Immature natural killer cell (primary cell): Measurements from ENCODE around the gene SPATA2L. TPM values are rescaled to one million over a fixed set of nuclear protein-coding genes. Genes with fewer than 3 reads are reported as not detected.

Experiments
- DNase-seq, 3 donors: peaks; one replicate each; pipeline ENCODE4 v3.0.0; 2022; ENCODE audit warnings: mixed read lengths in 1 of 3
- H3K27ac Mint-ChIP-seq, 6 donors: one replicate each; pipeline ENCODE4 v1.8.0; 2020; ENCODE audit warnings: mixed read lengths in 6 of 6, mild to moderate bottlenecking in 5 of 6, inconsistent platforms in 4 of 6, moderate library complexity in 3 of 6
- H3K27me3 Mint-ChIP-seq, 3 donors: one replicate each; pipeline ENCODE4 v1.8.0; 2020 to 2021; ENCODE audit warnings: low read depth in 3 of 3, mild to moderate bottlenecking in 3 of 3, mixed read lengths in 3 of 3, moderate library complexity in 3 of 3, inconsistent platforms in 1 of 3
- H3K36me3 Mint-ChIP-seq, 3 donors: one replicate each; pipeline ENCODE4 v1.8.0; 2020; ENCODE audit warnings: mixed read lengths in 3 of 3, inconsistent platforms in 2 of 3, mild to moderate bottlenecking in 2 of 3
- H3K4me1 Mint-ChIP-seq, 2 donors: one replicate each; pipeline ENCODE4 v1.8.0; 2020; ENCODE audit warnings: inconsistent platforms in 2 of 2, mild to moderate bottlenecking in 2 of 2, mixed read lengths in 2 of 2, moderate library complexity in 1 of 2
- H3K4me3 Mint-ChIP-seq, 5 donors: one replicate each; pipeline ENCODE4 v1.8.0; 2020; ENCODE audit warnings: mild to moderate bottlenecking in 5 of 5, mixed read lengths in 5 of 5, inconsistent platforms in 3 of 5, moderate library complexity in 3 of 5
- H3K9me3 Mint-ChIP-seq, 6 donors: one replicate each; pipeline ENCODE4 v1.8.0; 2020; ENCODE audit warnings: mild to moderate bottlenecking in 6 of 6, mixed read lengths in 6 of 6, inconsistent platforms in 4 of 6, moderate library complexity in 3 of 6
- polyA plus RNA-seq, 3 donors: library from polyadenylated mRNA; unstranded; fragments of 300-500 nt; fragmentation: Illumina TruSeq; gene quantifications; one replicate each; pipeline ENCODE4 v1.2.3, GENCODE V29; 2021

Gene SPATA2L
- polyA plus RNA-seq, 3 donors from 2014 or later = 4.7 to 14.5 (median 13.4) TPM

DNA sequence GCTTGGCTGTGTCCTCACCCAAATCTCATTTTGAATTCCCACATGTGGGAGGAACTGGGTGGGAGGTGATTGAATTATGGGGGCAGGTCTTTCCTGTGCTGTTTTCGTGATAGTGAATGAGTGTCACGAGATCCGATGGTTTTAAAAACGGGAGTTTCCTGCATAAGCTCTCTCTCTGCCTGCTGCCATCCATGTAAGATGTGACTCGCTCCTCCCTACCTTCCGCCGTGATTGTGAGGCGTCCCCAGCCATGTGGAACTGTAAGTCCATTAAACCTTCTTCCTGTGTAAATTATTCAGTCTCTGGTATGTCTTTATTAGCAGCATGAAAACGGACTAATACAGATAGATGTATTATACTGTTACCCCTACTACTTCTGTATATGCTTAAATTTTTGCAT lies 40.3 kb downstream of the SPATA2L start:
- Mint-ChIP-seq H3K36me3 (peaks cover 3 to 17% (median 13%) of the 10 kb centered on the region in 3 donors), H3K27me3 (peaks cover 2 to 7% (median 6%) of the 10 kb centered on the region in 3 donors), H3K4me1 (peaks cover 14 to 17% of the 10 kb centered on the region in 2 donors), H3K4me3 (no peak overlapping the region), H3K27ac (peak overlapping the region in 1 of 6 donors; percentile 53), H3K9me3 (no peaks in the 10 kb centered on the region)
- DNase-seq = no peak

GRCh38 chr16:89660146-89660545 lies 41.4 kb downstream of the SPATA2L start:
- peak overlapping the region in 2 of 5 donors; percentile 14 to 19 for H3K4me3 Mint-ChIP-seq
- peaks cover 25 to 28% of the 10 kb centered on the region in 2 donors for H3K4me1 Mint-ChIP-seq

GRCh38 chr16:89658221-89658879 lies 43.2 kb downstream of the SPATA2L start:
- Mint-ChIP-seq H3K4me1 (peaks cover 31 to 40% of the 10 kb centered on the region in 2 donors), H3K4me3 (peak overlapping the region; percentile 83 to 89 (median 86)), H3K27me3 (peaks cover 2 to 14% (median 11%) of the 10 kb centered on the region in 3 donors), H3K27ac (peak overlapping the region; percentile 78 to 91 (median 86)), H3K9me3 (no peaks in the 10 kb centered on the region), H3K36me3 (peaks cover 3 to 10% (median 9%) of the 10 kb centered on the region in 3 donors)
- no peak for DNase-seq

More at GRCh38 chr16:89660146-89660545, 41.4 kb downstream of the SPATA2L start:
- no peak for DNase-seq
- Mint-ChIP-seq H3K36me3 (peaks cover 3 to 17% (median 13%) of the 10 kb centered on the region in 3 donors), H3K27me3 (peaks cover 2 to 14% (median 11%) of the 10 kb centered on the region in 3 donors), H3K27ac (no peak overlapping the region), H3K9me3 (no peaks in the 10 kb centered on the region)

DNA sequence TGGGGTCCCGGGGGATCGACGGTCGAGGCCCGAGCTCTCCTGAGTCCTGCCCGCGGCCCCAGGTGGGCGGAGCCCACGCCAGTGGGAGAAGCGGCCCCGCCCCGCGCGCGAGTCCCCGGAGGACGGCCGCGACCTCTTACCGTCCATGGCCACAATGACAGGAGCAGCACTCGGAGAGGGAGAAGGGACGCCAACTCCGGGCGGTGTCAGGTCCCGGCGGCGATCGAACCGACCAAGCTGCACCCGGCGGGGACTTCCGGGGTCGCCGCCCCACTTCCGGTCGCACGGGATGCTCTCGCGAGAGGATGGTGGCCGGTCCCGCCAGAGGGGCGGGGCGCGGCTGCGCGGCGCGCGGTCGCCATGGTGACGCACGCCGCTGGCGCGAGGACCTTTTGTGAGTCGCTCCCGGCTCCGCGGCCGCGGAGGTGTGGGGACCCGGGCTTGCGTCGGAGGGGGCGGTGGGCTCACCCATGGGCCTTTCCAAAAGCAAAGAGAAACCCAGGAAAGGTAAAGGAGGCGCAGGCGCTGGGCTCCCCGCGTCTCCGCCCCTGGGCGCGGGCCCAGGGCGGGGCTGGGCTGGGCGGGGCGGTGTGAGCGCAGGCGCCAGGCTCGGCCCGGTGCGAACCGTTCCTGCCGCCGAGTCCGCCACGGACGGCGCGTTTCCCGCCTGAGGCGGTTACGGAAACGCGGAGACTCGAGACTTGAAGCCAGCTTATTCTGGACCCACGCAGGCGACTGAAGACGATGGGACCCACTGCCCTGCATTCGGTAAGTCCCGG lies 43.9 kb downstream of the SPATA2L start, which contains the start of the genes CHMP1A and SPATA33:
TSS of gene CHMP1A (minus strand) at position 267 of the 779 bp plus-strand sequence. CDS start at position 147, 120 bp downstream.
TSS of gene SPATA33 (plus strand) at position 395 of the 779 bp plus-strand sequence. CDS start at position 471, 76 bp downstream.
- H3K9me3 Mint-ChIP-seq = no peaks in the 10 kb centered on the region
- DNase-seq = peak; percentile 94 to 96 (median 96)
- H3K4me3 Mint-ChIP-seq = peak within 1 kb of the TSS; percentile 83 to 89 (median 86)
- peaks cover 32 to 40% of the 10 kb centered on the region in 2 donors for H3K4me1 Mint-ChIP-seq
- H3K27me3 Mint-ChIP-seq = peaks cover 2 to 14% (median 13%) of the 10 kb centered on the region in 3 donors
- H3K27ac Mint-ChIP-seq = peak within 1 kb of the TSS; percentile 78 to 91 (median 86)
- H3K36me3 Mint-ChIP-seq = peaks cover 3 to 10% (median 9%) of the 10 kb centered on the region in 3 donors

- H3K27me3 Mint-ChIP-seq = peaks cover 2 to 14% (median 14%) of the 10 kb centered on the region in 3 donors
- no peaks in the 10 kb centered on the region for H3K9me3 Mint-ChIP-seq
- peak overlapping the region; percentile 68 to 82 (median 76) for H3K27ac Mint-ChIP-seq
- no peak for DNase-seq
- peaks cover 3 to 9% (median 7%) of the 10 kb centered on the region in 3 donors for H3K36me3 Mint-ChIP-seq
- peaks cover 32 to 40% of the 10 kb centered on the region in 2 donors for H3K4me1 Mint-ChIP-seq
- H3K4me3 Mint-ChIP-seq = peak overlapping the region; percentile 61 to 86 (median 81)
Measured at GRCh38 chr16:89656435-89657121, 44.9 kb downstream of the SPATA2L start.

DNA sequence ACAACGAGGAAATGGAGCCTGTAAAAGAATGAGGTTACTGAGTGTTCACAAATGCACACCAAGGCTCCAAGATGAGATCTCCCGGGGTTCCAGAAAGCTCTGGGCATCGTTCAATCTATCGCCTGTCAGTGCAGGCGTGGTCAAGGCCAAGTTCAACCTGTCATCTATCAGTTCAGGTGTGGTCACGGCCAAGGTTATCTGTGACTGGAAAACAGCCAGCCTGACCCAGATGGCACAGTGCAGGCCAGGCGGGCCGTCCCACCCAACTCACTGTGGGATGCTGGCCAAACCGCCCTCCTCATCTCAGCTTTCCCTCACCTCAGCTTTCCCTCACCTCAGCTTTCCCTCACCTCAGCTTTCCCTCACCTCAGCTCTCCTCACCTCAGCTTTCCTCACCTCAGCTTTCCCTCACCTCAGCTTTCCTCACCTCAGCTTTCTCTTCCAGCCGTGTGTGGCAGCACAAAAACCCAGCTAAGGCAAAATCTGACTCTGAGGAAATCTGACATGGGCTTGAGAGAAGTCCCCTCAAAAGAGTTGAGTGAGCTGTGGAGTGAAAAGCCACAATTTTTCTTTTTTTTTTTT lies 46.4 kb downstream of the SPATA2L start:
- Mint-ChIP-seq H3K27ac (peak overlapping the region in 5 of 6 donors; percentile 75 to 90 (median 82)), H3K27me3 (peaks cover 2 to 14% (median 14%) of the 10 kb centered on the region in 3 donors), H3K4me3 (peak overlapping the region; percentile 42 to 81 (median 78)), H3K4me1 (peaks cover 35 to 40% of the 10 kb centered on the region in 2 donors), H3K9me3 (no peaks in the 10 kb centered on the region), H3K36me3 (peaks cover 0 to 2% (median 0%) of the 10 kb centered on the region in 3 donors)
- DNase-seq = no peak

DNA sequence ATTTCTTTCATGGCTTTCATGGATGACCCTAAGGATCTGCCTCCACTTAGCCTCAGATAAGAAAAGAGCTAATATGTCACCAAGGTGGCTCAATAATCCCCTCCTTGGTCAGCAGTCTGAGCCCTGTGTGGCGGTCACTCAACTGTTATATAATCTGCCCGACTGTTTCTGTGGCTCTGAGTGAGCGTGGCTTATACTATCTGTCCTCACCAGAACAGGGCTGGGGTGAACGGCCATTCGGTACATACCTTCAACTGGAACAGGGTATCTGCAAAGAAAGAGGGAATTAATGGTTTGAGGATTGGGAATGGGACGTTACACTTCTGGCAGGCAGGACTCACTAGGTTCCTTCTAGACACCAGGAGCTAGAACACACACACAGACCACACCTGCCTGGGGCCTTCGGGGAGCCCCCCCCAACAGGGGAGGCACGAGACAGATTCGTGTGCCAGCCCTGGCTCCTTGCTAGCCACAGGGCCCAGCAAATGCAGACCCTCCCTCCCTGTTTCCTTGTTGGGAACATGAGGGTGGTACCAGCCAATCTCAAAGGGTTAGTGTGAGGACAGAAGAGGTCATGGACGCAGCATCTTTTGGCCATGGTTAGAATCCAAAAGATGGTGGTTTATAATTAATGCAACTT lies 47.7 kb downstream of the SPATA2L start:
- no peaks in the 10 kb centered on the region for H3K9me3 Mint-ChIP-seq
- H3K4me1 Mint-ChIP-seq = peaks cover 33 to 38% of the 10 kb centered on the region in 2 donors
- H3K27ac Mint-ChIP-seq = peak overlapping the region in 1 of 6 donors; percentile 60
- H3K4me3 Mint-ChIP-seq = peak overlapping the region in 2 of 5 donors; percentile 1 to 13
- no peak for DNase-seq
- H3K27me3 Mint-ChIP-seq = peaks cover 4 to 16% (median 13%) of the 10 kb centered on the region in 3 donors
- H3K36me3 Mint-ChIP-seq = peaks cover 0 to 5% (median 5%) of the 10 kb centered on the region in 3 donors

GRCh38 chr16:89651584-89651983 lies 49.9 kb downstream of the SPATA2L start:
- peaks cover 24 to 27% of the 10 kb centered on the region in 2 donors for H3K4me1 Mint-ChIP-seq
- H3K4me3 Mint-ChIP-seq = no peak overlapping the region
- peaks cover 0 to 8% (median 6%) of the 10 kb centered on the region in 3 donors for H3K36me3 Mint-ChIP-seq
- H3K27ac Mint-ChIP-seq = peak overlapping the region in 1 of 6 donors; percentile 4
- peaks cover 2 to 13% (median 10%) of the 10 kb centered on the region in 3 donors for H3K27me3 Mint-ChIP-seq
- DNase-seq = no peak
- no peaks in the 10 kb centered on the region for H3K9me3 Mint-ChIP-seq

DNA sequence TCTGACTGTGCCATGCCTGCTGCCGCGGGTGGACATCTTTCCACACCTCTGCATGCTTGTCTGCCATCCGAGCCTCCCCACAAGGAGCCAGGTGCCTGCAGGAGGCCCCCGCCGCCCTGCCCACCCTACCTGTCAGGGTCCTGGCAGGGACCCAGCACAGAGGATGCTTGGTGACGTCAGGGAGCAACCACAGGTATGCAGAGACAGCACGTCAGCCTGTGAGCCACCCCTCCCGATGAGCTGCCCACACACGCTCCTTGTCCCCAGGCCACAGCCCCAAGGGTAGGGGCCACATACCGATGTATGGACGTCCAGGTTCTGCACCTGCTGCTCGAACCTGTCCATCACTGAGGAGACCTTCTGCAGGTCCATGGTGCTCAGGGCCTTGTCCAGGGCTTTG lies 54.6 kb downstream of the SPATA2L start:
- peaks cover 0 to 3% of the 10 kb centered on the region in 2 donors for H3K4me1 Mint-ChIP-seq
- H3K27me3 Mint-ChIP-seq = peaks cover 0 to 4% (median 2%) of the 10 kb centered on the region in 3 donors
- H3K27ac Mint-ChIP-seq = no peak overlapping the region
- no peak overlapping the region for H3K4me3 Mint-ChIP-seq
- peaks cover 0 to 8% (median 6%) of the 10 kb centered on the region in 3 donors for H3K36me3 Mint-ChIP-seq
- no peak for DNase-seq
- H3K9me3 Mint-ChIP-seq = no peaks in the 10 kb centered on the region

Other genes starting within 250 kb of the SPATA2L start
- gene ANKRD11, start 211.1 kb downstream of the SPATA2L start, polyA plus RNA-seq = 10 to 100 TPM in 1 of 3 donors, 1 to 10 TPM in 2; 3.7 to 14.3 (median 8.5) TPM
- 10 to 100 TPM; 39.7 to 48.4 (median 41.0) TPM for gene SPG7, start 193.3 kb downstream of the SPATA2L start, polyA plus RNA-seq
- 1,000 to 10,000 TPM; 1,461 to 3,229 (median 2,406) TPM for gene RPL13, start 141.0 kb downstream of the SPATA2L start, polyA plus RNA-seq
- 1 to 10 TPM in 2 of 3 donors, not detected in 1; 1.9 to 5.1 TPM for gene CPNE7, start 125.9 kb downstream of the SPATA2L start, polyA plus RNA-seq
- gene DPEP1, start 88.1 kb downstream of the SPATA2L start, polyA plus RNA-seq = not detected
- 100 to 1,000 TPM; 102 to 111 (median 103) TPM for gene CHMP1A, start 44.0 kb downstream of the SPATA2L start, polyA plus RNA-seq
- 1 to 10 TPM; 1.8 to 6.8 (median 4.7) TPM for gene SPATA33, start 43.9 kb downstream of the SPATA2L start, polyA plus RNA-seq
- 10 to 100 TPM; 28.0 to 42.7 (median 35.2) TPM for gene CDK10, start 15.0 kb downstream of the SPATA2L start, polyA plus RNA-seq
- 1 to 10 TPM in 1 of 3 donors, under 1 TPM in 2; 0.65 to 1.3 (median 0.96) TPM for gene VPS9D1, start 19.2 kb upstream of the SPATA2L start, polyA plus RNA-seq
- 10 to 100 TPM; 20.6 to 91.6 (median 30.0) TPM for gene ZNF276, start 19.8 kb upstream of the SPATA2L start, polyA plus RNA-seq
- gene FANCA, start 114.9 kb upstream of the SPATA2L start, polyA plus RNA-seq = 10 to 100 TPM in 2 of 3 donors, 1 to 10 TPM in 1; 8.7 to 21.6 (median 10.9) TPM
- 1 to 10 TPM; 1.0 to 1.3 (median 1.3) TPM for gene SPIRE2, start 126.8 kb upstream of the SPATA2L start, polyA plus RNA-seq
- 100 to 1,000 TPM in 2 of 3 donors, 10 to 100 TPM in 1; 98.1 to 249 (median 131) TPM for gene TCF25, start 171.9 kb upstream of the SPATA2L start, polyA plus RNA-seq
- 1 to 10 TPM in 1 of 3 donors, under 1 TPM in 1, not detected in 1; 0.34 to 1.1 TPM for gene MC1R, start 217.2 kb upstream of the SPATA2L start, polyA plus RNA-seq
- not detected for gene TUBB3, start 221.6 kb upstream of the SPATA2L start, polyA plus RNA-seq
- gene DEF8, start 247.1 kb upstream of the SPATA2L start, polyA plus RNA-seq = 10 to 100 TPM; 29.6 to 45.7 (median 31.6) TPM